Measurements from ENCODE around the gene PROK2.

The PROK2 gene

DNA sequence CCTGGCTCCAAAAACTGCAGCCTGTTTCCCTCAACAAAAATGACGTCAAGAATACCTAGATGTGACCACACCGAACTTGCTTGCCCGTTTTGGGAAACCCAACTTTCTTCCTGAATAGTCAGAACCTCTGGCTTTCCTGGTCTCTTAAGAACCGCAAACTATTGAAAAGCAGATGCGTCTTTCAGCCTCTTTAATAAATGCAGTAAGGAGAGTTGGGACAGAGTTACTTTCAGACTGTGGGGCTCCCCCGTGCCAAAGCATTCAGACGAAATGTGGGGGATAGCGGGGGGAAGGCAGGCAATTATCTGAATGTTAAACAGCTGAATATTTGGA, 1.2 kb upstream of the PROK2 start:
- no peak for DNase-seq

DNA sequence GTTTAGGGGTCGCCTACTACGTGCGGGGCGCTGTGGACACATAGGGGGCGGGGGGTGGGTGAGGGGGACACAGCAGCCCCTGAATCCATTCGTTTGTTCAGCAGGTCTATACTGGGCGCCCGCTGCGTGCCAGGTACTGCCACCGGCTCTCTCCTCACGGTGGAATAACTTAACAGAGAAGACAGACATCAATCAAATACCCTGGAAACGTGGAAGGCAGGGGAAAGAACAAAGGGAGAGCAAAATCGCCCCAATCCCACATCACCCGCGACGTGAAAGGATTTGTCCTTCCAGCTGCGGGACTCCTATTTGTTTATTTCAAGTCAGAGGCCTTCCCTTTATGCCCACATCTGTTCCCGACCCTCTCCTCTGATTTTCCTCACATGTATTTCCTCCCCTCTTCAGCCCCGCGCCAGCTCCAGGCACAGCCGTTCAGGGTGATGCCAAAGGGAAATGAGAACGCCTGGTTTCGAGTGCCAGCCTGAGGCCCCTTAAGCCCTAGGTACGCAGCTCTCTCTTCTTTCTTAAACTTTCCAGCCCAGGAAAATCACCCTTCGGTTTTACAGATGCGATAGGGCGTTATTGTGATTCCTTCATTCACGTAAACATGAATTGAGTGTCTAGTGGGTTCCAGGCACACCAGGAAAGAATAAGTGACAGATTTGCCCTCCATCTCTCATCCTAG, 726 bp upstream of the PROK2 start:
- peak; percentile 63 for DNase-seq

GRCh38 chr3:71784201-71784913, 591 bp downstream of the PROK2 start:
- DNase-seq: peak; percentile 51

- DNase-seq: no peak
Observed at GRCh38 chr3:71783152-71783551, 1.8 kb downstream of the PROK2 start.

- DNase-seq: no peak
Observed at GRCh38 chr3:71780430-71780829, 4.5 kb downstream of the PROK2 start.

- DNase-seq: no peak
Observed at GRCh38 chr3:71779674-71780377, 5.1 kb downstream of the PROK2 start.

- DNase-seq: no peak
Observed at GRCh38 chr3:71778353-71778752, 6.6 kb downstream of the PROK2 start.

- DNase-seq: no peak
Observed at GRCh38 chr3:71776538-71776937, 8.4 kb downstream of the PROK2 start.

- no peak for DNase-seq
Observed at GRCh38 chr3:71771884-71772283, 13.1 kb downstream of the PROK2 start.

GRCh38 chr3:71771126-71771525, 13.8 kb downstream of the PROK2 start:
- DNase-seq: no peak

GRCh38 chr3:71763426-71763825, 21.5 kb downstream of the PROK2 start:
- no peak for DNase-seq

GRCh38 chr3:71760140-71760539, 24.8 kb downstream of the PROK2 start:
- no peak for DNase-seq

GRCh38 chr3:71759401-71759800, 25.5 kb downstream of the PROK2 start:
- no peak for DNase-seq

- no peak for DNase-seq
Observed at GRCh38 chr3:71758091-71758490, 26.9 kb downstream of the PROK2 start.

GRCh38 chr3:71754610-71755253, 30.2 kb downstream of the PROK2 start:
- DNase-seq: peak; percentile 60

GRCh38 chr3:71753701-71754609, 31.0 kb downstream of the PROK2 start, which contains the start of gene GPR27:
Gene GPR27 (plus strand): TSS chr3:71753855. CDS start chr3:71754050, 195 bp downstream.
- DNase-seq: peak; percentile 84

DNA sequence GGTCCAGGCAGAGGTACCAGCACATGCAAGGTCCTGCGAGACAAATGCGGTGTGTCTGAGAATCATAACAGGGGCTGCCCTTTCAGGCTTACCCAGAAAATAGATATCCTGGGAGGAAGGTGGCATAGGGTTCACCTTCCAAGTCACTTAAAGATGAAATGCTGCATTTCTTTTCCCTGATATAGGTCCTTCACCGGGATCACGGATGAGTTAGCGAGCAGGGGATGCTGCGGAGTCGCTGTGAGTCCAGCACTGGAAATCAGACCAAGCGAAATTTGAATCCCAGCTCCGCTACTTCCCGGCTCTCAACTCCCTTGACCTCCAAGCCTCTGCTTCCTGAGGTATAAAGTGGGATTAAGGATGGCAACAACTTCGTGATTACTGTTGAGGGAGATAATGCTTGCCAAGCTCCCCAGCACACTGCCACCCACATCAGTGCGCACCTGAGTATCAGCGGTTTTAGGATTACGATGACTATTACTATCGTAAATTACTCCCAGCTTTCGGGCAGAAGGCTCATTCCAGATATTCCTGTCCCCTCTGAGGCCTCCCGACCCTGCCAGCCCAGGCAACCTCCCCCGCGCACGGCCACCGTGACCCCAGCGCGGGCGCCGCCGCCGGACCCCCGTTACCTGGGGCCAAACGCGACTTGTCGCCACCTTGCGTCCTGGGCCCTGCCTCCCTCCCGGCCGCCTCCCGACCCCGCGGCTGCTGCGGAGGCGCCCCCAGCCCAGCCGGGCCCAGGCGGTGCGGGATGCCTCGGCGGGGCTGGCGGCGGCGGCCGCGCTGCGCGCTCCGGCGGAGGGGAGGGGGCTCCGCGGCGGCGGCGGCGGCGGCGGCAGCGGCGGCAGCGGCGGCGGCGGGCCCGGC, 31.9 kb downstream of the PROK2 start:
- peak; percentile 59 for DNase-seq

- DNase-seq: no peak
Observed at GRCh38 chr3:71751602-71752001, 33.3 kb downstream of the PROK2 start.

- no peak for DNase-seq
Observed at GRCh38 chr3:71744738-71745137, 40.2 kb downstream of the PROK2 start.

DNA sequence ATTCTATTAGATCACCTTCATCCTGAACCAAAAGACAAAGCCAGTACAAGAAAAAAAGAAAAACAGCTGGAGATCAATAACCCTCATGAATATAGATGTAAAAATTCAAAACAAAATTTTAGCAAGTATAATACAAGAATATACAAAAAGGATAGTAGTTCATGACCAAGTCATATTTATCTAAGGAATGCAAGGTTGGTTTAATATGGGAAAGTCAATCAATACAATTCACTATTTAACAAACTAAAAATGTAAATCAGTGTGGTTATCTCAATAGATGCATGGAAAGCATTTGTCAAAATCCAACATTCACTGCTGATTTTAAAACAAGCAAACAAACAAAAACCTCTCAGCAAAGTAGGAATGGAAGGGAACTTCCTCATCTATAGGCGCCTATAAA, 42.3 kb downstream of the PROK2 start:
- DNase-seq: no peak

DNA sequence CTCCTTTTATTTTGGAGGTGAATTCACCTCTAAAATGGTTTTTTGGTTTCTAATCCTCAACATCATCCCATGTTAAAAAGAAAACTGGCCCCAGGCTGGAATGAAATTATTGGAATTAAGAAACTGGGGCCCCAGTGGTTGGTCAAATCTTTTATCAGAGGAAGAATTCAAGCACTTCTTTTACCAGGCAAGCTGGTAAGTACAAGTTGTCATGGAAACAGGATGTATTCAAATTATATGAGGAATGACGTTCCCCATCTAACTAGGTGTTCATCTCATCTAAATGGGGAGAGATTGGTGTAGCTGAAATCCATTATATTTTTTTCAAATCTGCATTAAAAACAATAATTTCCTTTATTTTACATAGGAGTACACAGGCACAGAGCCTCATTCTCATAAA, 50.1 kb downstream of the PROK2 start:
- no peak for DNase-seq

All from retina (tissue), 1 donor.